DMS79 treated with DMSO at 0.1 percent for 48 hours (cell line): ENCODE measurements around the gene HLX.

Experiments
- DNase-seq: peaks from one replicate; lab custom pipeline; 2025; lab: John Stamatoyannopoulos, UW

The HLX gene

GRCh38 chr1:220879076-220879508, at the start of gene HLX:
Gene HLX (plus strand): TSS chr1:220879443. CDS start chr1:220879858, 415 bp downstream.
- DNase-seq: no peak

GRCh38 chr1:220833436-220833835, 45.8 kb upstream of the HLX start:
- no peak for DNase-seq

- DNase-seq: no peak
Observed at GRCh38 chr1:220834155-220834870, 44.9 kb upstream of the HLX start.

GRCh38 chr1:220838578-220838977, 40.7 kb upstream of the HLX start:
- no peak for DNase-seq

GRCh38 chr1:220839474-220839873, 39.8 kb upstream of the HLX start:
- no peak for DNase-seq

GRCh38 chr1:220841293-220841692, 38.0 kb upstream of the HLX start:
- DNase-seq: no peak

- no peak for DNase-seq
Observed at GRCh38 chr1:220843481-220844011, 35.7 kb upstream of the HLX start.

- no peak for DNase-seq
Observed at GRCh38 chr1:220852408-220852807, 26.8 kb upstream of the HLX start.

- no peak for DNase-seq
Observed at GRCh38 chr1:220872296-220872695, 6.9 kb upstream of the HLX start.

GRCh38 chr1:220873087-220873486, 6.2 kb upstream of the HLX start:
- DNase-seq: peak; percentile 57

- no peak for DNase-seq
Observed at GRCh38 chr1:220873868-220874655, 5.2 kb upstream of the HLX start.

- DNase-seq: no peak
Observed at GRCh38 chr1:220875260-220875659, 4.0 kb upstream of the HLX start.

GRCh38 chr1:220876511-220877376, 2.5 kb upstream of the HLX start:
- no peak for DNase-seq

GRCh38 chr1:220877377-220878095, 1.7 kb upstream of the HLX start:
- DNase-seq: no peak

- DNase-seq: no peak
Observed at GRCh38 chr1:220878191-220879075, 810 bp upstream of the HLX start.

GRCh38 chr1:220879509-220880361, 492 bp downstream of the HLX start:
- peak; percentile 10 for DNase-seq

GRCh38 chr1:220880362-220880670, 1.1 kb downstream of the HLX start:
- DNase-seq: no peak

- no peak for DNase-seq
Observed at GRCh38 chr1:220880726-220881506, 1.7 kb downstream of the HLX start.
